CD4-positive, alpha-beta T cell treated with Interleukin-6 at 100 ng/mL for 8 hours (primary cell): ENCODE results near the gene ZNF695.

Experiments used
- DNase-seq: peaks from one replicate; pipeline ENCODE4 v3.0.0-alpha.2; 2020; ENCODE audit warnings: mixed read lengths, low spot score

Gene ZNF695

DNA sequence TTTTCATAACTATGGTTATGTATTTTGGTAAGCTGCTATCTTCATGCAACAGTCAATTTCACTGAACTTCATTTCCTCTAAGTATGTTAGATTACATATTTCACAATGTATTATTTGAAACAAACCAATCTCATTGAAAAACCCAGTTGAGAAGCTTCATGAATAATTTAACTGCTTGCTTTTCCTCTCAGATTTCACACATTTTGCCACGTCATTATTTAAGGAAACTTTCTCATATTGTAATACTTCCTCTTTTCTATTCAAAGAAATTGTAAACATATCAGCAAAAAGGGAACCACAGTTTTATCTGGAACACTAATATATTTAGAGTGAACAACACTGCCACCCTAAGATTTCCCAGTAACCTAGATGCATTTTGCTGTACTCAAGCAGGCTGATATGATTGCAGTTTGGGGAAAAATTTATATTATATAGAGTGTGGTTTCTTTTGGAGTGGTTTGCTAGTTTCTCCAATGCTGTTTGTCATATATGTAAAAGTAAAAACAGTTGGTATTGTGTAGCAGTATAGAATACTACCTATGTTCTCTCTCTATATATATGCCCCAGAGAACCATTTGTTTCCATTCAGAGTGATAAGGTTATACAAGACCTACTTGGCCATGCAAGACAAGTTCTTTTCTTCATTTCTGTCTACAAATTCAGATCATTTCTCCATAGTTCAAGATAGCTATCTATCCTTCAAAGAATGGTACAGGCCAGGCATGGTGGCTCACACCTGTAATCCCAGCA is 47.7 kb downstream of the ZNF695 start:
- no peak for DNase-seq

GRCh38 chr1:246954126-246954525 is 53.7 kb downstream of the ZNF695 start:
- no peak for DNase-seq

- DNase-seq, result no peak
These were observed 56.4 kb downstream of the ZNF695 start for GRCh38 chr1:246951413-246951812.

DNA sequence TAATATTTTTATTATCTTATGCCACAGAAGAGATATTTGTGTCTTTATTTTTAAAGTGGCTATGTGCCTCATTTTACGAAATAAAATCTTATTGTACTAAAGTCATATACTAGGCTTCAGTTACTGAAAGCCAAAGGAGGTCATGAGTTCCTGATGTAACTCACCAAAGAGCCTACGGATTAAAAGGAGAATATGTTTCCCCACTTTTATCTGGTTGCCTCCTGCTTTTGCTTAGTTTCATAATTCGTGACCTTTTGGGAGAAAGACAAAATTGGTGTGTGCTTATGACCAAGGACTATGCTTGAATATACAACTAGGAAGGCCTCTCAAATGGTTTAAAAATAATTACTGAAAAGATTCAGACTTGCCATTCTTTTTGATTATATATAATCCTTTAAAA is 57.9 kb downstream of the ZNF695 start:
- DNase-seq, result no peak

GRCh38 chr1:246947255-246947654 is 60.6 kb downstream of the ZNF695 start:
- no peak for DNase-seq

- DNase-seq, result no peak
These were observed 61.5 kb downstream of the ZNF695 start for GRCh38 chr1:246946366-246946765.
